Astrocyte of the spinal cord (primary cell): Measurements from ENCODE around the gene ZNF564.

Experiments used
- DNase-seq: peaks from one replicate; pipeline ENCODE4 v3.0.0; 2011; ENCODE audit warnings: low read depth, low spot score
- H3K4me3 ChIP-seq: 2 replicates; pipeline ENCODE4 v1.5.1; 2011; ENCODE audit warnings: low read depth, mild to moderate bottlenecking, low read length, moderate library complexity
- in situ Hi-C: cut with HindIII; loops from 2 replicates; pipeline ENCODE4 v1.10.0; 2017; ENCODE audit warnings: low sequenced_read_pairs
- TF ChIP-seq, protein P1 (sequence below): IDR thresholded peaks from 2 replicates; pipeline ENCODE4 v1.5.1; 2012; ENCODE audit warnings: low read depth, mild to moderate bottlenecking, low read length, inconsistent platforms

Gene ZNF564

DNA sequence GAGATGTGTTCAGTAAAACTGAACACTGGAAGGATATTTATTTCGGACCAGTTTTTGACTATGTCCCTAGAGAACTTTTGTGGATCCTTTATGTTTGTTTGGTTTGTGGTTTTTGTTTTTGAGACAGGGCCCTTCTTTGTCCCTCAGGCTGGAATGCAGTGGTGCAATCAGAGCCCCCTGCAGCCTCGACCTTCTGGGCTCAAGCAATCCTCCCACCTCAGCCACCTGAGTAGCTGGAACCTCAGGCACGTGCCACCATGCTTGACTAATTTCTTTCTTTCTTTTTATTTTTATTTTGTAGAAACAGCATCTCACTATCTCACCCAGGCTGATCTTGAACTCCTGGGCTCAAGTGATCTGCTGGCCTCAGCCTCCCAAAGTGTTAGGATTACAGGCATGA is 65.7 kb downstream of the ZNF564 start:
- no peak for DNase-seq
- TF ChIP-seq, protein P1, sequence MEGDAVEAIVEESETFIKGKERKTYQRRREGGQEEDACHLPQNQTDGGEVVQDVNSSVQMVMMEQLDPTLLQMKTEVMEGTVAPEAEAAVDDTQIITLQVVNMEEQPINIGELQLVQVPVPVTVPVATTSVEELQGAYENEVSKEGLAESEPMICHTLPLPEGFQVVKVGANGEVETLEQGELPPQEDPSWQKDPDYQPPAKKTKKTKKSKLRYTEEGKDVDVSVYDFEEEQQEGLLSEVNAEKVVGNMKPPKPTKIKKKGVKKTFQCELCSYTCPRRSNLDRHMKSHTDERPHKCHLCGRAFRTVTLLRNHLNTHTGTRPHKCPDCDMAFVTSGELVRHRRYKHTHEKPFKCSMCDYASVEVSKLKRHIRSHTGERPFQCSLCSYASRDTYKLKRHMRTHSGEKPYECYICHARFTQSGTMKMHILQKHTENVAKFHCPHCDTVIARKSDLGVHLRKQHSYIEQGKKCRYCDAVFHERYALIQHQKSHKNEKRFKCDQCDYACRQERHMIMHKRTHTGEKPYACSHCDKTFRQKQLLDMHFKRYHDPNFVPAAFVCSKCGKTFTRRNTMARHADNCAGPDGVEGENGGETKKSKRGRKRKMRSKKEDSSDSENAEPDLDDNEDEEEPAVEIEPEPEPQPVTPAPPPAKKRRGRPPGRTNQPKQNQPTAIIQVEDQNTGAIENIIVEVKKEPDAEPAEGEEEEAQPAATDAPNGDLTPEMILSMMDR = no peak
- H3K4me3 ChIP-seq = no peak overlapping the region
- in situ Hi-C loops = no loop called here

DNA sequence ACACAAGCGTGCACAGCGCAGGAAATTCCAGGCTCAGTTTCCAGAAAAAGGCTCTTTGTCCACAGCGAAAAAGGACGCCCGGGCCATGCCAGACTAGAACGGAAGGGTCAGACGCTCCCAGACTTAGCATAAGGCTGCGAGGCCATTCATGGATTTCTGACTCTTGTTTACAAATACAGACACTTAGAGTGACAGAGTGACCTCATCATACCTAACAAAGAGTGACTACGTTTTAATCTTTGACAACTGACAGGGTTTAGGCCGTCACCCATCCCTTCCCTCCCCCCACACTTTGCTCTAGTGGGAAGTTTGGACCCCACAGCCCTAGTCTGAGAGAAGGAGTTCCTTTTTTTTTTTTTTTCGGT is 66.2 kb downstream of the ZNF564 start:
- peak overlapping the region; percentile 87 for H3K4me3 ChIP-seq
- no peak for DNase-seq
- TF ChIP-seq, protein P1 = no peak
- in situ Hi-C loops = no loop called here

DNA sequence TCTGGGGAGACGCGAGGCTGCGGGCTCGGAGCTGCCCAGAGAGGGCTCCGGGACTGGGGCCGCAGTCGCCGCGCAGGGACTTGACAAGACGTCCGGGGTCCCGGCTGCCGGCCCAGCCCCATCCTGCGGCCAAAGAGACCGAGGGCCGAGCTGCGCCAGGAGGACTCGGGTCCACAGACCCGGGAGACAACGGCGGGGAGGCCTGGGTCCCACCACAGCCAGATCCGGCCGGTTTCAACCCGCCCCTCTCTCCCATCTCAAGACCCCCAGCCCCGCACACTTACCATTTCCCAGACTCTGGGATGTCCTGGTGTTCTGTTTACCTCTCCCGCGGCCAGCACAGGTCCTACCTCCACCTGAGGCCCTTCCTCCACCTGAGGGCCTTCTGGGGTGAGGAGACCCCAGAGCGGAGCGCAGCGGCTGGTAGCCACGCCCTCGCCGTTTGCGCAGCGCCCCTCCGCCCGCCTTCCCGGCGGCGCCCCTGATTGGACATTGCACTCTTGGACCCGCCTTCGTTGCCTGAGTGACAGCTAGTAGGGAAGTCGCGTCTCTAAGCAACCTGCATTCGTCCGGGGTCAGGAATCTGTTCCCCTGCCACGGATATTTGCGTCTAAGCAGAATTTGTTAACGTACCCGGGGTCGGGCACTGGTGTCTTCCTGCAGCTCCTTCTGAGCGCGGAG is 66.8 kb downstream of the ZNF564 start, which contains the start of gene ZNF709:
Gene ZNF709, minus strand, starts transcription at position 446 of the 681 bp plus-strand sequence. Its CDS starts 159 bp downstream, at position 287.
- TF ChIP-seq, protein P1 = no peak
- peak within 1 kb of the TSS; percentile 87 for H3K4me3 ChIP-seq
- in situ Hi-C loops = no loop called here
- peak; percentile 85 for DNase-seq

GRCh38 chr19:12484011-12484370 is 67.3 kb downstream of the ZNF564 start:
- TF ChIP-seq, protein P1 = no peak
- peak; percentile 21 for DNase-seq
- in situ Hi-C loops = no loop called here

GRCh38 chr19:12482509-12482886 is 68.8 kb downstream of the ZNF564 start:
- TF ChIP-seq, protein P1 = no peak
- H3K4me3 ChIP-seq = no peak overlapping the region
- in situ Hi-C loops = no loop called here
- no peak for DNase-seq

More at GRCh38 chr19:12484011-12484370, 67.3 kb downstream of the ZNF564 start:
- peak overlapping the region; percentile 87 for H3K4me3 ChIP-seq

DNA sequence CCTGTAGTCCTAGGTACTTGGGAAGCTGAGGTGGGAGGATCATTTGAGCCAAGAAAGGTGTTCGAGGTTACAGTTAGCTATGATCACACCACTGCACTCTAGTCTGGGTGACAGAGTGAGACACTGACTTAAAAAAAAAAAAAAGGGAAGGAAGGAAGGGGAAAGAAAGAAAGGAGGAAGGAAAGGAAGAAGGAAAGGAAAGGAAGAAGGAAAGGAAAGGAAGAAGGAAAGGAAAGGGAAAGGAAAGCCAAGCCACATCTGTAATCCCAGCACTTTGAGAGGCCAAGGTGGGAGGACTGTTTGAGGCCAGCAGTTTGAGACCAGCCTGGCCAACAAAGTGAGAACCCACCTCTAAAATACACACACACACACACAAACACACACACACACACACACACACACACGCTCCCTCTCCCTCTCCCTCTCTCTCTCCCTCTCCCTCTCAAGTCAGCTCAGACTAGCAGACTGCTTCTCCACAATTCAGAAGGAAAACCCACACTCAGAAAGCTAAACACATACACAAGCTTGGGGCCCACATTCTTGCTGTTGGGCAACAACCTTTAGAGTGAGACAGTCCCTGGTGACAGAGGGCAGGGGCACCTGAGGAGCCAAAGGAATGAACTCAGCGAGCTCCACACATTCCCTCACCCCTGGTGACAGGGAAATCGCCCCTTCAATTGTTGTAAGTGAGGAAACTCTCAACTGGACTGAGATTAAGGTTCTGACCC is 69.3 kb downstream of the ZNF564 start:
- TF ChIP-seq, protein P1 = no peak
- no peak for DNase-seq

More for the DNA sequence above, 69.3 kb downstream of the ZNF564 start:
- H3K4me3 ChIP-seq = no peak overlapping the region
- in situ Hi-C loops = no loop called here
